ENCODE data around the gene GON4L. TPM values are rescaled to one million over a fixed set of nuclear protein-coding genes. Genes with fewer than 3 reads are reported as not detected.

GON4L gene
- total and polyA plus RNA-seq, 2 donors from 2014 or later, result 14.2 to 62.1 TPM

DNA sequence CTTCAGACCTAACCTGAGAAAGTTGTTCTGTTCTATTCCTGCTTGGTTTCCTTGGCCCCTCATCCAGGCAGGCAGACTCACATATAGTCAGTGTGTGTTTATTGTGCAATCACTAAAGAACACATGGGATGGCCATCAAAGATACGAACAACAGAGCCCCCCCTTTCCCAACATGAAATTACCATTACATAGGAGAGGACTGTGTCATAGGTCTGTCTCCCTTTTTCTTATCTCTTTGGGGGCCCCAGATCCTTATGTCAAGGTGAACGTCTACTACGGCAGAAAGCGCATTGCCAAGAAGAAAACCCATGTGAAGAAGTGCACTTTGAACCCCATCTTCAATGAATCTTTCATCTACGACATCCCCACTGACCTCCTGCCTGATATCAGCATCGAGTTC is 23.9 kb upstream of the GON4L start:
- H3K9me3 ChIP-seq (ENCODE audit: control insufficient read depth in 2 of 3, insufficient read depth in 1 of 3, low read length in 3 of 3), result no peaks in the 10 kb centered on the region
- no peaks in the 10 kb centered on the region for H3K36me3 ChIP-seq (ENCODE audit: control insufficient read depth in 2 of 3, insufficient read depth in 3 of 3, low read length in 3 of 3)
- no peaks in the 10 kb centered on the region for H3K27me3 ChIP-seq (ENCODE audit: control insufficient read depth, insufficient read depth, low read length)
- TF ChIP-seq, protein P1, sequence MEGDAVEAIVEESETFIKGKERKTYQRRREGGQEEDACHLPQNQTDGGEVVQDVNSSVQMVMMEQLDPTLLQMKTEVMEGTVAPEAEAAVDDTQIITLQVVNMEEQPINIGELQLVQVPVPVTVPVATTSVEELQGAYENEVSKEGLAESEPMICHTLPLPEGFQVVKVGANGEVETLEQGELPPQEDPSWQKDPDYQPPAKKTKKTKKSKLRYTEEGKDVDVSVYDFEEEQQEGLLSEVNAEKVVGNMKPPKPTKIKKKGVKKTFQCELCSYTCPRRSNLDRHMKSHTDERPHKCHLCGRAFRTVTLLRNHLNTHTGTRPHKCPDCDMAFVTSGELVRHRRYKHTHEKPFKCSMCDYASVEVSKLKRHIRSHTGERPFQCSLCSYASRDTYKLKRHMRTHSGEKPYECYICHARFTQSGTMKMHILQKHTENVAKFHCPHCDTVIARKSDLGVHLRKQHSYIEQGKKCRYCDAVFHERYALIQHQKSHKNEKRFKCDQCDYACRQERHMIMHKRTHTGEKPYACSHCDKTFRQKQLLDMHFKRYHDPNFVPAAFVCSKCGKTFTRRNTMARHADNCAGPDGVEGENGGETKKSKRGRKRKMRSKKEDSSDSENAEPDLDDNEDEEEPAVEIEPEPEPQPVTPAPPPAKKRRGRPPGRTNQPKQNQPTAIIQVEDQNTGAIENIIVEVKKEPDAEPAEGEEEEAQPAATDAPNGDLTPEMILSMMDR (IDR thresholded peaks at IDR 0.05; ENCODE audit: borderline replicate concordance, extremely low read depth, insufficient read depth), result no peak
- H3K4me1 ChIP-seq (ENCODE audit: control insufficient read depth in 2 of 3, insufficient read depth in 2 of 3, low read depth in 1 of 3, low read length in 3 of 3), result peaks cover 0 to 17% (median 0%) of the 10 kb centered on the region in 3 donors
- intact Hi-C loops (cut with DNase I), result no loop called here
- FAIRE-seq (no peak), DNase-seq (no peak)
- no peak overlapping the region for H3K27ac ChIP-seq (ENCODE audit: low read depth in 2 of 2, low read length in 2 of 2)
- H3K9ac ChIP-seq (ENCODE audit: low read length in 3 of 3), result no peak overlapping the region
- H3K4me3 ChIP-seq (ENCODE audit: low read length in 3 of 3), result no peak overlapping the region

GRCh38 chr1:155880251-155880650 is 23.2 kb upstream of the GON4L start:
- Histone ChIP-seq H3K27ac (ENCODE audit: low read depth in 2 of 2, low read length in 2 of 2) (no peak overlapping the region), H3K4me1 (ENCODE audit: control insufficient read depth in 2 of 3, insufficient read depth in 2 of 3, low read depth in 1 of 3, low read length in 3 of 3) (peaks cover 0 to 13% (median 0%) of the 10 kb centered on the region in 3 donors), H3K9ac (ENCODE audit: low read length in 3 of 3) (no peak overlapping the region), H3K4me3 (ENCODE audit: low read length in 3 of 3) (no peak overlapping the region), H3K36me3 (ENCODE audit: control insufficient read depth in 2 of 3, insufficient read depth in 3 of 3, low read length in 3 of 3) (no peaks in the 10 kb centered on the region), H3K27me3 (ENCODE audit: control insufficient read depth, insufficient read depth, low read length) (no peaks in the 10 kb centered on the region), H3K9me3 (ENCODE audit: control insufficient read depth in 2 of 3, insufficient read depth in 1 of 3, low read length in 3 of 3) (no peaks in the 10 kb centered on the region)
- TF ChIP-seq, protein P1 (IDR thresholded peaks at IDR 0.05; ENCODE audit: borderline replicate concordance, extremely low read depth, insufficient read depth), result no peak
- no peak for FAIRE-seq
- DNase-seq, result no peak
- intact Hi-C loops (cut with DNase I), result no loop called here

GRCh38 chr1:155877945-155878344 is 20.9 kb upstream of the GON4L start:
- Histone ChIP-seq H3K27me3 (ENCODE audit: control insufficient read depth, insufficient read depth, low read length) (no peaks in the 10 kb centered on the region), H3K4me3 (ENCODE audit: low read length in 3 of 3) (no peak overlapping the region), H3K4me1 (ENCODE audit: control insufficient read depth in 2 of 3, insufficient read depth in 2 of 3, low read depth in 1 of 3, low read length in 3 of 3) (no peaks in the 10 kb centered on the region), H3K9ac (ENCODE audit: low read length in 3 of 3) (no peak overlapping the region), H3K36me3 (ENCODE audit: control insufficient read depth in 2 of 3, insufficient read depth in 3 of 3, low read length in 3 of 3) (no peaks in the 10 kb centered on the region), H3K9me3 (ENCODE audit: control insufficient read depth in 2 of 3, insufficient read depth in 1 of 3, low read length in 3 of 3) (no peaks in the 10 kb centered on the region), H3K27ac (ENCODE audit: low read depth in 2 of 2, low read length in 2 of 2) (no peak overlapping the region)
- intact Hi-C loops (cut with DNase I), result no loop called here
- DNase-seq (no peak), FAIRE-seq (no peak)
- TF ChIP-seq, protein P1 (IDR thresholded peaks at IDR 0.05; ENCODE audit: borderline replicate concordance, extremely low read depth, insufficient read depth), result no peak

GRCh38 chr1:155873860-155874259 is 16.8 kb upstream of the GON4L start:
- intact Hi-C loops (cut with DNase I), result no loop called here
- H3K36me3 ChIP-seq (ENCODE audit: control insufficient read depth in 2 of 3, insufficient read depth in 3 of 3, low read length in 3 of 3), result no peaks in the 10 kb centered on the region
- H3K27me3 ChIP-seq (ENCODE audit: control insufficient read depth, insufficient read depth, low read length), result no peaks in the 10 kb centered on the region
- DNase-seq, result no peak
- H3K27ac ChIP-seq (ENCODE audit: low read depth in 2 of 2, low read length in 2 of 2), result no peak overlapping the region
- H3K9me3 ChIP-seq (ENCODE audit: control insufficient read depth in 2 of 3, insufficient read depth in 1 of 3, low read length in 3 of 3), result no peaks in the 10 kb centered on the region
- H3K4me3 ChIP-seq (ENCODE audit: low read length in 3 of 3), result no peak overlapping the region
- H3K4me1 ChIP-seq (ENCODE audit: control insufficient read depth in 2 of 3, insufficient read depth in 2 of 3, low read depth in 1 of 3, low read length in 3 of 3), result no peaks in the 10 kb centered on the region
- TF ChIP-seq, protein P1 (IDR thresholded peaks at IDR 0.05; ENCODE audit: borderline replicate concordance, extremely low read depth, insufficient read depth), result no peak
- FAIRE-seq, result no peak
- H3K9ac ChIP-seq (ENCODE audit: low read length in 3 of 3), result no peak overlapping the region

Data from kidney (tissue), 14 donors.